ENCODE measurements around the gene SYNRG.

The SYNRG gene

GRCh38 chr17:37475731-37476420 is 133.3 kb downstream of the SYNRG start:
- no peak for DNase-seq

- DNase-seq = no peak
Measured at GRCh38 chr17:37470181-37470580, 139.0 kb downstream of the SYNRG start.

GRCh38 chr17:37466471-37466870 is 142.7 kb downstream of the SYNRG start:
- no peak for DNase-seq

GRCh38 chr17:37465069-37465616 is 144.1 kb downstream of the SYNRG start:
- no peak for DNase-seq

Data from left hindlimb (tissue), 1 donor.